Measurements from ENCODE around the gene IRAK2. TPM values are rescaled to one million over a fixed set of nuclear protein-coding genes. Genes with fewer than 3 reads are reported as not detected.

IRAK2 gene
- polyA plus RNA-seq, 5 donors = 1.4 to 2.3 (median 2.0) TPM

- DNase-seq = no peak
These were observed 59.2 kb downstream of the IRAK2 start for GRCh38 chr3:10223676-10224639.

- peak; percentile 46 to 51 for DNase-seq
These were observed 60.3 kb downstream of the IRAK2 start for GRCh38 chr3:10224794-10225665.

GRCh38 chr3:10226293-10226692 is 61.6 kb downstream of the IRAK2 start:
- DNase-seq = no peak

- no peak for DNase-seq
These were observed 63.7 kb downstream of the IRAK2 start for GRCh38 chr3:10228248-10228950.

GRCh38 chr3:10229576-10229975 is 64.9 kb downstream of the IRAK2 start:
- no peak for DNase-seq

GRCh38 chr3:10232137-10232536 is 67.4 kb downstream of the IRAK2 start:
- no peak for DNase-seq

- DNase-seq = no peak
These were observed 69.3 kb downstream of the IRAK2 start for GRCh38 chr3:10233988-10234387.

- no peak for DNase-seq
These were observed 70.0 kb downstream of the IRAK2 start for GRCh38 chr3:10234526-10235230.

- no peak for DNase-seq
These were observed 70.8 kb downstream of the IRAK2 start for GRCh38 chr3:10235551-10235950.

- no peak for DNase-seq
These were observed 73.8 kb downstream of the IRAK2 start for GRCh38 chr3:10238345-10239183.

- no peak for DNase-seq
These were observed 76.1 kb downstream of the IRAK2 start for GRCh38 chr3:10240799-10241198.

- no peak for DNase-seq
These were observed 77.7 kb downstream of the IRAK2 start for GRCh38 chr3:10242182-10243065.

- no peak for DNase-seq
These were observed 79.3 kb downstream of the IRAK2 start for GRCh38 chr3:10244009-10244408.

- no peak for DNase-seq
These were observed 80.5 kb downstream of the IRAK2 start for GRCh38 chr3:10245081-10245712.

- DNase-seq = no peak
These were observed 83.0 kb downstream of the IRAK2 start for GRCh38 chr3:10247679-10248183.

- DNase-seq = peak; percentile 89
These were observed 83.7 kb downstream of the IRAK2 start, which contains the start of gene TATDN2 for GRCh38 chr3:10248184-10248983. TATDN2 (plus strand) TSS chr3:10248459; CDS start chr3:10249201, 742 bp downstream.

GRCh38 chr3:10248984-10249748 is 84.4 kb downstream of the IRAK2 start:
- DNase-seq = no peak
